ENCODE data around the gene OGFOD1.

OGFOD1 gene

GRCh38 chr16:56513091-56513490 is 61.7 kb downstream of the OGFOD1 start:
- TF ChIP-seq TAF1 (IDR thresholded peaks at IDR 0.05; ENCODE audit: borderline replicate concordance, insufficient read depth, low read length) (no peak), REST (IDR thresholded peaks at IDR 0.05; ENCODE audit: insufficient read depth in 1 of 2, low read depth in 2 of 2, low read length in 2 of 2) (no peak), POLR2AphosphoS5 (IDR thresholded peaks at IDR 0.05; ENCODE audit: low read depth, low read length) (no peak), FOXP2 (optimal IDR thresholded peaks at IDR 0.05; ENCODE audit: borderline replicate concordance, extremely low read depth, extremely low read length, insufficient read depth) (no peak), SIN3A (IDR thresholded peaks at IDR 0.05; ENCODE audit: borderline replicate concordance, insufficient read depth, low read length) (no peak)

GRCh38 chr16:56513972-56514371 is 62.6 kb downstream of the OGFOD1 start:
- no peak for TF ChIP-seq TAF1 (IDR thresholded peaks at IDR 0.05; ENCODE audit: borderline replicate concordance, insufficient read depth, low read length)
- TF ChIP-seq FOXP2 (optimal IDR thresholded peaks at IDR 0.05; ENCODE audit: borderline replicate concordance, extremely low read depth, extremely low read length, insufficient read depth), result no peak
- no peak for TF ChIP-seq SIN3A (IDR thresholded peaks at IDR 0.05; ENCODE audit: borderline replicate concordance, insufficient read depth, low read length)
- no peak for TF ChIP-seq POLR2AphosphoS5 (IDR thresholded peaks at IDR 0.05; ENCODE audit: low read depth, low read length)
- TF ChIP-seq REST (IDR thresholded peaks at IDR 0.05; ENCODE audit: insufficient read depth in 1 of 2, low read depth in 2 of 2, low read length in 2 of 2), result no peak

GRCh38 chr16:56514845-56515244 is 63.5 kb downstream of the OGFOD1 start:
- TF ChIP-seq FOXP2 (optimal IDR thresholded peaks at IDR 0.05; ENCODE audit: borderline replicate concordance, extremely low read depth, extremely low read length, insufficient read depth), result no peak
- no peak for TF ChIP-seq POLR2AphosphoS5 (IDR thresholded peaks at IDR 0.05; ENCODE audit: low read depth, low read length)
- no peak for TF ChIP-seq REST (IDR thresholded peaks at IDR 0.05; ENCODE audit: insufficient read depth in 1 of 2, low read depth in 2 of 2, low read length in 2 of 2)
- no peak for TF ChIP-seq SIN3A (IDR thresholded peaks at IDR 0.05; ENCODE audit: borderline replicate concordance, insufficient read depth, low read length)
- no peak for TF ChIP-seq TAF1 (IDR thresholded peaks at IDR 0.05; ENCODE audit: borderline replicate concordance, insufficient read depth, low read length)

- TF ChIP-seq REST (IDR thresholded peaks at IDR 0.05; ENCODE audit: insufficient read depth in 1 of 2, low read depth in 2 of 2, low read length in 2 of 2) (no peak), SIN3A (IDR thresholded peaks at IDR 0.05; ENCODE audit: borderline replicate concordance, insufficient read depth, low read length) (no peak)
Observed at GRCh38 chr16:56515665-56516064, 64.3 kb downstream of the OGFOD1 start.

- no peak for TF ChIP-seq POLR2AphosphoS5 (IDR thresholded peaks at IDR 0.05; ENCODE audit: low read depth, low read length)
- no peak for TF ChIP-seq SIN3A (IDR thresholded peaks at IDR 0.05; ENCODE audit: borderline replicate concordance, insufficient read depth, low read length)
- TF ChIP-seq TAF1 (IDR thresholded peaks at IDR 0.05; ENCODE audit: borderline replicate concordance, insufficient read depth, low read length), result no peak
- TF ChIP-seq REST (IDR thresholded peaks at IDR 0.05; ENCODE audit: insufficient read depth in 1 of 2, low read depth in 2 of 2, low read length in 2 of 2), result no peak
- TF ChIP-seq FOXP2 (optimal IDR thresholded peaks at IDR 0.05; ENCODE audit: borderline replicate concordance, extremely low read depth, extremely low read length, insufficient read depth), result no peak
Observed at GRCh38 chr16:56517206-56517605, 65.9 kb downstream of the OGFOD1 start.

All from PFSK-1 (cell line).